Upper lobe of left lung (tissue), 6 donors: ENCODE data around the gene SMAD3. TPM values are rescaled to one million over a fixed set of nuclear protein-coding genes. Genes with fewer than 3 reads are reported as not detected.

Source experiments
- ATAC-seq, 2 donors: fragments of 200-7000 bp; cut with Tn5 transposase; one replicate each; pipeline ENCODE4 v1.9.1; 2022; ENCODE audit warnings: mild to moderate bottlenecking in 2 of 2, moderate library complexity in 2 of 2; ENCODE audit not compliant: low FRiP score in 2 of 2
- DNase-seq, 2 donors: peaks; one replicate each; pipeline ENCODE4 v3.0.0-alpha.2; 2019 to 2020
- H3K27ac ChIP-seq, 4 donors: fragments of 200-600 bp; sonication (generic); one replicate each; pipeline ENCODE4 v1.5.1; 2016 to 2019
- H3K27me3 ChIP-seq, 4 donors: fragments of 200-600 bp; sonication (generic); one replicate each; pipeline ENCODE4 v1.5.1; 2017 to 2019
- H3K36me3 ChIP-seq, 4 donors: fragments of 200-600 bp; sonication (generic); one replicate each; pipeline ENCODE4 v1.5.1; 2016 to 2019
- H3K4me1 ChIP-seq, 4 donors: fragments of 200-600 bp; sonication (generic); one replicate each; pipeline ENCODE4 v1.5.1; 2018 to 2019
- H3K4me3 ChIP-seq, 4 donors: fragments of 200-600 bp; sonication (generic); one replicate each; pipeline ENCODE4 v1.5.1; 2017 to 2019; ENCODE audit warnings: mild to moderate bottlenecking in 2 of 4, moderate library complexity in 1 of 4
- H3K9me3 ChIP-seq, 4 donors: fragments of 200-600 bp; sonication (generic); one replicate each; pipeline ENCODE4 v1.5.1; 2018 to 2019
- EP300 ChIP-seq, 4 donors: sonication (generic); formaldehyde crosslinking; IDR thresholded peaks; one replicate each; pipeline ENCODE4 v1.5.1; 2017; ENCODE audit warnings: antibody characterized with exemption in 4 of 4, control low read depth in 2 of 4
- POLR2A ChIP-seq, 4 donors: fragments of 450-650 bp; IDR thresholded peaks; one replicate each; pipeline ENCODE4 v1.5.1; 2016 to 2017; ENCODE audit warnings: antibody characterized with exemption in 4 of 4, mild to moderate bottlenecking in 2 of 4
- POLR2AphosphoS5 ChIP-seq, 2 donors: sonication (generic); formaldehyde crosslinking; IDR thresholded peaks; one replicate each; pipeline ENCODE4 v1.5.1; 2017; ENCODE audit warnings: antibody characterized with exemption in 2 of 2
- WGBS, 2 donors: methylation state at CpG; one replicate each; pipeline ENCODE4 v1.1.5; 2017 to 2018; 5-methylcytosine and 5-hydroxymethylcytosine counted together
- total RNA-seq, 6 donors: library from RNA; depleted of rRNA in 4 of 6; stranded (reverse); fragments of >200 nt in 4 of 6; gene quantifications; one replicate each; pipeline versions ENCODE4 v1.1.0 to v1.2.1, GENCODE V29; 2016 to 2021
- TF ChIP-seq, protein P1 (sequence below), 6 experiments: fragments of 450-650 bp in 4 of 6; fragments of 200-600 bp in 2 of 6; sonication (generic) in 2 of 6; IDR thresholded peaks; one replicate each; pipeline ENCODE4 v1.5.1; 2016 to 2019; ENCODE audit warnings: antibody characterized with exemption in 6 of 6
- donor health status: DM: no; HTN: no; CAD: no; lungs with moderate emphysema.
- donor health status: DM: no; HTN: yes; CAD: no; lungs with severe emphysema.

SMAD3 gene
- total RNA-seq, 6 donors from 2014 or later, result 31.7 to 44.5 (median 36.3) TPM

DNA sequence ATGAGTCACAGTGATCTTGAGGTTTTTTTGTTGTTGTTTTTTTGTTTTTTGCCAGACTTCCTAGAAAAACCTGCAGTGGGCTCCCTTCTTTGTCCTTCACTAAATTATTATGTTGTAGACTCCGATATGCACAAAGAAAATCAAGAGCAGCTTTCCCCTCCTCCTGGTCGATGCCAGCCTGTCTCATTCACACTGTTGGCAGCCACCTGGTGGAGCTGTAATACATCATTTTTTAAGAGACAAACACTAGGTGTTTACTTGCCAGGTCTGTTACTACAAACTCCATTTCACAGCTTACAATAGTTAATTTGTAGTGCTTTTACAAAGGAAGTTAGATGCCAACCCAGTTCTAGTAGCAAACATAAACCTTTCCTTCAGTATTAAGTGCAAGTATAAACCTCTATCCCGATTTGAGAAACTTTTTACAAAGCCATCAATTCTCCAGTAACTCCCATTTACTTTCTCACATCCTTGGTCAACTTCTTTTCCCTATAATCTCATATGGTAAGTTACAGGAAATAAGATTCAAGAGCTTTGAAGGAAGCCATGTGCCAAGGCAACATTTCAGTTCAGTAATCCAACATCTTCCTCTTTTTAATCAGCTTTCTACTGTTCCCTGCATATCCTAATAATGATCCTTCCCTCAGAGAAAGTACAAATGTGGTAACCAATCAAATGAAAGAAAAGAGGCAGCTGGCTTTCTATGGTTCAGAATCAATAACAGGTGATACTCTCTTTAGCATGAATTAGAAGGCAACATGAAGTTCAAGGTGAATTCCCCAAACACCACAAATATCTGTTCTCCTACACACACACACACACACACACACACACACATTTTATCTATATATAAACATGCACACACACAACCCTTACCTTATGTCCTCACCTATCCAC is 175.1 kb downstream of the SMAD3 start:
- H3K9me3 ChIP-seq, result no peaks in the 10 kb centered on the region
- TF ChIP-seq POLR2A (IDR thresholded peaks at IDR 0.05), result no peak
- TF ChIP-seq EP300 (IDR thresholded peaks at IDR 0.05), result no peak
- no peak for TF ChIP-seq POLR2AphosphoS5 (IDR thresholded peaks at IDR 0.05)
- TF ChIP-seq, protein P1, sequence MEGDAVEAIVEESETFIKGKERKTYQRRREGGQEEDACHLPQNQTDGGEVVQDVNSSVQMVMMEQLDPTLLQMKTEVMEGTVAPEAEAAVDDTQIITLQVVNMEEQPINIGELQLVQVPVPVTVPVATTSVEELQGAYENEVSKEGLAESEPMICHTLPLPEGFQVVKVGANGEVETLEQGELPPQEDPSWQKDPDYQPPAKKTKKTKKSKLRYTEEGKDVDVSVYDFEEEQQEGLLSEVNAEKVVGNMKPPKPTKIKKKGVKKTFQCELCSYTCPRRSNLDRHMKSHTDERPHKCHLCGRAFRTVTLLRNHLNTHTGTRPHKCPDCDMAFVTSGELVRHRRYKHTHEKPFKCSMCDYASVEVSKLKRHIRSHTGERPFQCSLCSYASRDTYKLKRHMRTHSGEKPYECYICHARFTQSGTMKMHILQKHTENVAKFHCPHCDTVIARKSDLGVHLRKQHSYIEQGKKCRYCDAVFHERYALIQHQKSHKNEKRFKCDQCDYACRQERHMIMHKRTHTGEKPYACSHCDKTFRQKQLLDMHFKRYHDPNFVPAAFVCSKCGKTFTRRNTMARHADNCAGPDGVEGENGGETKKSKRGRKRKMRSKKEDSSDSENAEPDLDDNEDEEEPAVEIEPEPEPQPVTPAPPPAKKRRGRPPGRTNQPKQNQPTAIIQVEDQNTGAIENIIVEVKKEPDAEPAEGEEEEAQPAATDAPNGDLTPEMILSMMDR (IDR thresholded peaks at IDR 0.05), result no peak
- DNase-seq, result no peak

DNA sequence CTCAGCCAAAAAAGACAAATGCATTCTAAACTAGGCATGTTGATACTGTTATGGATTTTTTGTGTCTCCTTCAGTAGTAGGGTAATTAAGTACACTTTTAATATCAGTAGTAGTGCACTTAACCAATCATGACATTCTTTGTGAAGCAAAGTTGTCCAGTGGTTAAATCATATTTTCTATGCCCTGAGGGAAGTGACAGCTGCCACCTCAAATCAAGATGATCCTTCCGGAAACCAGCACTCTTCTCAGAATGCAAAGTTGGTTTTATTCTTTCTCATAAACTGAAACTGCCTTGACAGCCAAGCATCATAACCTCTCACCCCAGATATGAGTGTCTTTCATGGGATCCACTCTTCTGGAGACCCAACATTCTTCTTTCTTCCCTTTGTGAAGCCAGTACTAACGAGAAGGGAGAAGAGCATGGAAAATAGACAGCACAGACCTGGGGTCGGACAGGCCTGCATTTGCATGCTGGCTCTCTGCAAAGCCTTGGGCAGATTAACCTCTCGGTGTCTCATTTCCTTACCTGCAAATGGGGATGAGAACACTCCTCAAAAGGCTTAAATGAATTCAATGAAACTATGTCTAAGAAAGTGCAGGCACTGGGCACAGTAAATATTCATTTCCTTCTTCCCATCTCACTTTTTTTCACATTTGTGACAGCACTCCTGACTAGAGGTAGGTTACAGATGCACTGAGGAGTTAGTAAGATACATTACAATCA is 175.9 kb downstream of the SMAD3 start:
- Histone ChIP-seq H3K4me1 (peaks cover 7 to 17% (median 11%) of the 10 kb centered on the region in 4 donors), H3K27ac (no peak overlapping the region), H3K27me3 (no peaks in the 10 kb centered on the region), H3K9me3 (no peaks in the 10 kb centered on the region), H3K36me3 (peaks cover 0 to 10% (median under 1%) of the 10 kb centered on the region in 4 donors), H3K4me3 (no peak overlapping the region)
- 79 to 81% methylated on average over 4 of the region's 4 CpGs for WGBS, 2 donors
- DNase-seq (no peak), ATAC-seq (no peak)
- TF ChIP-seq POLR2A (IDR thresholded peaks at IDR 0.05) (no peak), POLR2AphosphoS5 (IDR thresholded peaks at IDR 0.05) (no peak), EP300 (IDR thresholded peaks at IDR 0.05) (no peak)
- TF ChIP-seq, protein P1 (IDR thresholded peaks at IDR 0.05), result no peak

More for the DNA sequence above, 175.1 kb downstream of the SMAD3 start:
- Histone ChIP-seq H3K27ac (no peak overlapping the region), H3K27me3 (no peaks in the 10 kb centered on the region), H3K4me1 (peaks cover 7 to 17% (median 11%) of the 10 kb centered on the region in 4 donors), H3K4me3 (no peak overlapping the region), H3K36me3 (peaks cover 0 to 9% (median 3%) of the 10 kb centered on the region in 4 donors)
- WGBS, 2 donors, result 56 to 57% methylated on average over 3 of the region's 3 CpGs
- ATAC-seq, result no peak

DNA sequence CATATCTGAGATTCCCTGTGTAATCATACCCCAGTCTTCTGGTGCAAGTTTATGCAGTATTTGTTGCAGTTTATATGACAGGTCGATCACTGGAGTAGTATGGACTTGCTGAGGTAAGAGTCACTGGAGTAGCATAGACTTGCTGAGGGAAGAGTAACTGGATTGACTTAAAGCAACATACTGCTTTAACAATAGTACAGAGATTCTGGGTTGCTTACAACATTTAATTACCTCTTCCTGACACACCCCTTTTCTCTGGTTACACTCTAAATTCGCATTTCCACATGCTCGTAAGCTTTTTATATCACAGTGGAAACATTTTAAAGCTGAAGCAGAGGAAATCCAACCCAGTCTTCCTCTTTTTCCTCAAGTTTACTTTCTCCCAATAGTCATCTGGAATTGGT is 177.3 kb downstream of the SMAD3 start:
- Histone ChIP-seq H3K9me3 (peaks cover 0 to 5% (median 0%) of the 10 kb centered on the region in 4 donors), H3K4me1 (peaks cover 7 to 17% (median 11%) of the 10 kb centered on the region in 4 donors), H3K4me3 (no peak overlapping the region), H3K27ac (no peak overlapping the region), H3K36me3 (peaks cover 0 to 9% (median 0%) of the 10 kb centered on the region in 4 donors), H3K27me3 (no peaks in the 10 kb centered on the region)
- no peak for TF ChIP-seq POLR2AphosphoS5 (IDR thresholded peaks at IDR 0.05)
- no peak for TF ChIP-seq EP300 (IDR thresholded peaks at IDR 0.05)
- TF ChIP-seq POLR2A (IDR thresholded peaks at IDR 0.05), result no peak
- TF ChIP-seq, protein P1 (IDR thresholded peaks at IDR 0.05), result no peak
- no peak for ATAC-seq
- DNase-seq, result no peak
- 45 to 50% methylated on average over 3 of the region's 3 CpGs for WGBS, 2 donors

Other genes starting within 250 kb of the SMAD3 start
- 10 to 100 TPM; 23.0 to 54.2 (median 32.3) TPM for gene AAGAB, start 189.1 kb downstream of the SMAD3 start, total RNA-seq
- gene IQCH, start 189.2 kb downstream of the SMAD3 start, total RNA-seq, result 10 to 100 TPM in 2 of 6 donors, 1 to 10 TPM in 4; 1.0 to 18.0 (median 2.7) TPM